NCI-H69 (cell line): ENCODE measurements around the gene C12orf76.
"Not testable (repeated sequence)": the region's sequence is repeated elsewhere in the genome, so short reads cannot be mapped to it uniquely, and the experiment has no call there.

ENCODE experiments used
- DNase-seq: peaks from one replicate; lab custom pipeline; 2025; lab: John Stamatoyannopoulos, UW

The C12orf76 gene, protein sequence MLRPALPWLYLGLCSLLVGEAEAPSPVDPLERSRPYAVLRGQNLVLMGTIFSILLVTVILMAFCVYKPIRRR

GRCh38 chr12:110048242-110049027 is at the start of gene C12orf76:
Gene C12orf76 (minus strand): TSS chr12:110048522. CDS start chr12:110048495, 27 bp downstream.
- DNase-seq = peak; percentile 98

GRCh38 chr12:110093631-110094311 is 45.4 kb upstream of the C12orf76 start:
- no peak for DNase-seq

DNA sequence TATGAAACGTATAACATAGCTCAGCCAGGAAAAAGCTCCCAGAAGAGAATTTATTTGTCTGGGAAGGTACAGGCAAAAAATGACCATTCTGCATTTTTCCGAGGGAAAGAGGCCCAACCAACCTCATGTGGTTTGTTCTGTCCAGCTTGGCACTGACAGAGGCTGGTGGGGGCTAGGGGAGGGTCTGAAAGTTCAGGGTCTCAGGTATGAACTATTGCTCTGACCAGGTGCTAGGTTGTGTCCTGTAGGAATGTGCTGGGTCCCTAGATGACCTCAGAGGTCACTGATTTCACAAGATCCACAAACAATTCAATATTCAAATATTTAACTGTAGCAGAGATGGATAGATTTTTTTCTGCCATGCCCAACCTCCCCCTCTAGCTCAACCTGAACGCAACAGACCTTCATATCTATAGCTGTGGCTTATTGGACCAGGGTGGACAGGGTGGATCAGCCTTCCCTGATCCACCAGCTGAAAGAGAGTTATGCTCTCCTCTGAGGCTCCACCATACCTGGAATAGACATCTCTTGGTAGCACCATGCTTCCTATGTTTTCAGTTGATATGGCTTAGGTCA is 42.9 kb upstream of the C12orf76 start:
- no peak for DNase-seq

DNA sequence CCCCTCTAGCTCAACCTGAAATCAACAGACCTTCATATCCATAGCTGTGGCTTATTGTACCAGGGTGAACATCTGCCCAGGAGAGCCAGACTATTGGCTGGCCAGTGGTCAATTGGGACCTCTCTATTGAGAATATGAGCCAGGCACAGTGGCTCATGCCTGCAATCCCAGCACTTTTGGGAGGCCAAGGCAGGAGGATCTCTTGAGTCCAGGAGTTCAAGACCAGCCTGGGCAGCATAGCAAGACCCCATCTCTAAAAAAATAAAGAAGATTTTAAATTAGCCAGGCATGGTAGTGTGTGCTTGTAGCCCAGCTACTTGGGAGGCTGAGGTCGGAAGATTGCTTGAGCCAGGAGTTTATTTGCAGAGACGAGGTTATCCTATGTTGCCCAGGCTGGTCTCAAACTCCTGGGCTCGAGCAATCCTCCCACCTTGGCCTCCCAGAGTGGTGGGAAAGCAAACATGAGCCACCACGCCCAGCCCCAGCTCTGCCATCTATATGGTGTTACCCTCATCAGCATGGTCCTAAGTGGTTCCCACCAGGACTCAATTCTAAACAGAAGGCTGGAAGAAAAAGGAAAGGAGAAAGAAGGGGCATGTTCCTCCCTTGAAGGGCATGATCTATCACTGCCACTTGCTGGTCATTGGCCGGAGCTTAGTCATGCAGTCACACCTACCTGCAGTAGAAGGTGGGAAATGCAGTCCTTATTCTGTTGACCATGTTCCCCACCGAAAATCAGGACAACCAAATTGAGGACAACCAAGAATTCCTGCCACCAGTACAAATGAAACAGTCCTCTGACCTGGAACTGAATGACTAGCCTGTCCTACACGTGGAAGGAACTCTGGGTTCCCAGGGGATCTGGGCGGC is 42.2 kb upstream of the C12orf76 start:
- DNase-seq = no peak

DNA sequence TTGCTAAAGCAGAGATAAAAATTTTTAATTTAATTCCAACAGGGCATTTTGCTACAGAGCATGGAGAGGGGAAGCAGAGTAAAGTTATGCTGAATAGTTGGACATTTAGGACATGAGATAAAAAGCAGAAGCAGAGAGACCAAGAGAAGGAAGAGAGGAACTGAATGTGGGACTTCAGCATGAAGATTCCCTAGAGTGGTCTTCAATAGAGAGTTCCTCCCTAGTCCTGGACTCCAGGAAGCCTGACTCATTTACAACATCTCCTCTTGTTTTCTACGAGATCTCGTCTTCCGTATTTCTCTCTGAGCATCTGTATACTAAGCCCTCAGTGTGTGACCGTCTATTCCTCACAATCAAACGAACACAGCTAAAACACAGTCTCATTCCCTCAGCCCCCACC is 40.6 kb upstream of the C12orf76 start:
- DNase-seq = no peak

GRCh38 chr12:110088216-110088615 is 39.9 kb upstream of the C12orf76 start:
- not testable (repeated sequence) for DNase-seq

GRCh38 chr12:110084314-110085015 is 36.1 kb upstream of the C12orf76 start:
- DNase-seq = no peak

- no peak for DNase-seq
Measured at GRCh38 chr12:110080410-110080809, 32.1 kb upstream of the C12orf76 start.

DNA sequence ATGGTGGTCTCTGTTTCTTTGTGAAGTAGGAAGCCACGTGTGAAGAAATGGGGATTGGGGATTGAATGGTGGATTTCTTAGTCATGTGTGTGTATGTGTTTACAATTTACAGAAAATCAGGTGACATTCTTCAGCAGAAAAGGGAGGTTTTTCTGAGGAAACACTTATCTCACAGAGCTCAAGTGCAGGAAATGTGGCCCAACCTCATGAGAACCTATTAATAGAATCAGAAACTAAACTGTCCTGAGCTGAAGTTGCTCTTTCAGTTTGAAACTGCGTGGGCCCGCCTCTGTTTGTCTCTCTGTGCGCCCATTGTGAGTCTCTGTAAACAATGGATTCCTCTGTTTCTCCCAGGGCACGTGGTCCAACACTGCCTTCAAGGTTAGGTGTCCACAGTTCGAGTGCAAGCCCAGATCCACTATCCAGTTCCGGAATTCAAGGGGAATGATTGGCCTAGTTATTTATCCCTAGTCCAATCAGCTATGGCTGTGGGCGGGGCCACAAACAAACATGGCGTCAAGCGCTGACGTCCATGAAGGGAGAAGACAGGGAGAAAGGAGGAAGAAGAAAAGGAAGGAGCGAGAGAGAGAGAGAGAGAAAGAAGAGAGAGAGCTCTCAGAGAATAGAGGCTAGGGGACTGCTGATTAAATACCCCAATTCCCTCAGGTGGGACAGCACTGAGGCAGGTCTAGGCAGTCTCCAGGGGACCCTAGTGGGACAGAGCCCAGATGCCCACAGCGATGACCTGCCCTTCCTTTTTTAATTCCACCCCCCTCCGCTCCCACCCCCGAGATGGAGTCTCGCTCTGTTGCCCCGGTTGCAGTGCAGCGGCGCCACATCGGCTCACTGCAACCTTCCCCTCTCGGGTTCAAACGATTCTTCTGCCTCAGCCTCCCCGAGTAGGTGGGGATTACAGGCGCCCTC is 31.4 kb upstream of the C12orf76 start:
- peak; percentile 62 for DNase-seq

DNA sequence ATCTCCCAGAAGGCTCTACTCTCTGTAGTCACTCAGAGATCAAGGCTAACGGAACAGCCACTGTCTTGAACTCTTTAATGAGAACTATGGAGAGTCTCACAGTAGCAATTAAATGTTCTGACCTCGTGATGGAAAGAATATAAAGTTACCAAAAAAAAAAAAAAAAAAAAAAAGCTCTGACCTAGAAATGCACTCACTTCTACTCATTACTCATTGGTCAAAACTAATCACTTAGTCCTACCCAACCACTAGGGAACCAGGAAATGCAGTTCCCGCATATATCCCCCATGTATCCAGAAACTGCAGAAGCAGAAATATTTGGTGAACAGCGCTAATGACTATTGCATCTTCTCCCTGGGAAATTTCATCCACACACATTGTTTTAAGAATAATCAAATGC is 29.5 kb upstream of the C12orf76 start:
- DNase-seq = no peak

DNA sequence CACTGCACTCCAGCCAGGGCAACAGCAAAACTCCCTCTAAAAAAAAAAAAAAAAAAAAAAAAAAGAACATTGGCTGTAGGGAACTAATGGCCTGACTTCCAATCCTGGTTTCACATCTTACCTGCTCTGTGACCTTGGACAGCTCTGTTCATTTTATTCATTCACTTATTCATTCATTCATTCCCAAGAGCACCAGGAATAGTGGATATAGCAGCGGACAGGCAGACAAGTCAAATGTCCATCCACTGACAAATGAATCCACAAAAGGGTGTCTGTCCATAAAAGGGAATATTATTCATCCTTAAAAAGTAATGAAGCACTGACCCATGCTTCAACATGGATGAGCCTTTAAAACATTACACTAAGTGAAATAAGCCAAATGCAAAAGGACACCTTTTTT is 27.6 kb upstream of the C12orf76 start:
- no peak for DNase-seq

DNA sequence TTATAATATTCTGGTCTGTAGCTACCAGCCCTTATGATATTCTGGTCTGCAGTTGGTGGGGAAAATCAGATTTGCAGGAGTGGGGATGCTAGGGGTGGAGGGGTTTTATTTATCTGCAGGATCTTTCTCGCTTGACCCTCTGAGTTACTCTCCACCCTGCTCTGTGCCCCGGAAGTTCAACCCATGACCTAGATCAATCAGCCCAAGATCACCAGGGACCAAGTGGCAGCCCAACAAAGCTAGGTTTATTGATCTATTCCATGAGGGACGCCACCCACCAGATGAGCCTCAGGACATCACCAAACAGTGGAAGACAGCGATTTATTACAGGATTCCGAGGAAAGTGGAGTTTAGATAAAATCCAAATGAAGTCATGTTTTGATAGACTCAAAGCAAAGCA is 25.8 kb upstream of the C12orf76 start:
- DNase-seq = no peak

DNA sequence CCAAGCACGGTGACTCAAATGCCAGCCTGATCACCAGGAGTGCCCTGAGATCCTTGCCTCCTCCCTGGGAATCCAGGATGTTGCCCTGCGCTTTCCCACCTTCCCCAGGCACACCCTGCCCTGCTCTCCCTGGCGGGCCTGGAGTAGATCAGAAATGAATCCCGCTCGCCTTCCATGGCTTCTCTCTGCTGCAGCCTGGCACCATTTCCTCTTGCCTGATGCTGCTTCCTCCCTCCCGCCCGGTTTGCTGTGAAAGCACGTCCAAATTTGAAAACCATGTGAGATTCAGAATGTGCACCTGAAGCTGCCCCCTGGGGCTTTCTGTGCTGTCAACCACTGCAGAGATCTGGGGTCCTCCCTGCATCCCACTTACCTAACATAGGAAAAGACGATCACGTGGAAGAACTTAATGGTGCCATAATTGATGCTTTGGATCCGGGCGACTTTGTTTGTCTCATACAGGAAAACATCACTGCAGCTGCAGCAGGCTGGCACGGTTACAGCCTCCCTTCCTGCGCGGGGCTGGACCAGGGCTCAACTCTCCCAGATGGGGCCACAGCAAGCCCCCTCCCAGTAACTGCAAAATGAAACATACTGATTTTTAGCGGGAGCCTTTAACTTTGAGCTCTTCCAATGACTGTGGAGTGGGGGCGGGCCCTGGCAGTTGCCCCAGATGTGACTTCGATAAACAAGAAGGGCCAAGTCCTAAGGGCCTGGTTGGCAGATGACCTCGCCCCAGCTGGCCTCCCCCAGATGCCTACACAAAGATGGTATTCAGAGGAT is 24.9 kb upstream of the C12orf76 start:
- peak; percentile 89 for DNase-seq

DNA sequence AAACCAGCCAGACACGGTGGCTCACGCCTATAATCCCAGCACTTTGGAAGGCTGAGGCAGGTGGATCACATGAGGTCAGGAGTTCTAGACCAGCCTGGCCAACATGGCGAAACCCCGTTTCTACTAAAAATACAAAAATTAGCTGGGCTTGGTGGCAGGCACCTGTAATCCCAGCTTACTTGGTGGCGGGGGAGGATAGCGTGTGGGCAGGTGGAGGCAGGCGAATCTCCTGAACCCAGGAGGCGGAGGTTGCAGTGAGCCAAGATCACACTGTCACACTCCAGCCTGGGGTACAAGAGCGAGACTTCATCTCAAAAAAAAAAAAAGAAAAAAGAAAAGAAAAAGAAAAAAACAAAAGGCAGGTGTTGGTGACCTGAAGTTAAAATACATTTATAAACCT is 24.3 kb upstream of the C12orf76 start:
- not testable (repeated sequence) for DNase-seq

DNA sequence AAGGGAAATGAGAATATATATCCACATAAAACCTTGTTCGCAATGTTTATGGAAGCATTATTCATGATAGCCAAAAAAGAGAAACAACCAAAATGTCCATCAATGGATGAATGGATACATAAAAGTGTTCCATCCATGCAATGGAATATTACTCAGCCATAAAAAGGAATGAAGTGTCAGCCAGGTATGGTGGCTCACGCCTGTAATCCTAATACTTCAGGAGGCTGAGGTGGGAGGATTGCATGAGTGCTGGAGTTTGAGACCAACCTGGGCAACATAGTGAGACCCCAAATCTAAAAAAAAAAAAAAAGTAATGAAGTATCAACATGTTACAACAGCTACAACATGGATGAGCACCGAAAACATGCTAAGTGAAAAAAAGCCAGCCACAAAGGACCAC is 23.6 kb upstream of the C12orf76 start:
- DNase-seq = no peak

- no peak for DNase-seq
Measured at GRCh38 chr12:110071504-110071903, 23.2 kb upstream of the C12orf76 start.

DNA sequence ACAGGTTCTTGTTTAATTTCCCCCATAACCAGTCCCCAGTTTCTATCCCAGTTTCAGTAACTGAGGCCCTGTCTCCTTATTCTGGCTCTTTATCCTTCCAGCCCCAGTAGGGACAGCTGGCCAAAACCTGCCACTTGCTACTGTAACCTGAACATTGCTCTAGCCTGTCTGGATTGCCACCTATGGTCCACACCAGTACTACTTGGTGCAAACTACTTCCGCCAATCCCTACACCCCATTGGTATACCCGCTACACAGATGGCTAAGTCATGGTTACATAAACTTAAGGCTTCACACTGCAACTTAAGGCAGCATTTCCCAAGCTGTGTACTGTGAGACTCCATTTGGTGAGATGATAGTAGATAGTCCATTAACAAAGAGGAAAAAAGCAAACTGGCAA is 20.3 kb upstream of the C12orf76 start:
- DNase-seq = no peak

DNA sequence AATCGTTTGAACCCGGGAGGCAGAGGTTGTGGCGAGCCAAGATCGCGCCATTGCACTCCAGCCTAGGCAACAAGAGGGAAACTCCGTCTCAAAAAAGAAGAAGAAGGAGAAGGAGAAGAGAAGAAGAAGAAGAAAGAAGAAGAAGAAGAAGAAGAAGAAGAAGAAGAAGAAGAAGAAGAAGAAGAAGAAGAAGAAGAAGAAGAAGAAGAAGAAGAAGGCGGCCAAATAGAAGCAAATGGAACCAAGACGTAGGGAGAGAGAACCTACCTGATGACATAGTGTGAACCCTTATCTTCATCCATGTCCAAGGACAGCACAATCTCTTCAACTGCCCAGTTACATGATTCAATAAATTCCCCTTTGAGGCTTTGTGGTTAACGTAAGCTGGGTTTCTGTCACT is 19.8 kb upstream of the C12orf76 start:
- not testable (repeated sequence) for DNase-seq

DNA sequence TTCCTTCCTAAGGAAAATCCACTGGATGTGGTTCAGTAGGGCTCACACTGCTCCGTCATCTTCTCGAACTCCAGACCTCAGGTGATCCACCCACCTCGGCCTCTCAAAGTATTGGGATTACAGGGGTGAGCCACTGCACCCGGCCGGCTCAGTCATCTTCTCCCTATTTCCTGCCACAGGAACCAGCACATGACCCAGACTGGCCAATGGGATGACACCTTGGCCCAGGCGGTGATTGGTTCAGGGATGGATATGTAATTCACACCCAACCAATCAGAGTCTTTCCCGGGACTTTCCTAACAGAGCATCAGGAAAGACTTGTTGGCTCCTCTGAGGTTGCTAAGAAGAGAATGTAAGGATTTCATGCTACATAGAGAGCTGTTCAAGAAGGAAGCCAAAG is 19.2 kb upstream of the C12orf76 start:
- DNase-seq = no peak
